Uterus (tissue), 4 donors: Measurements from ENCODE around the gene LRPPRC. TPM values are rescaled to one million over a fixed set of nuclear protein-coding genes. Genes with fewer than 3 reads are reported as not detected.

Experiments used
- DNase-seq, 2 donors: peaks; one replicate each; pipeline ENCODE4 v3.0.0-alpha.2; 2019 to 2020
- H3K27ac ChIP-seq, 2 donors: fragments of 200-600 bp; sonication (generic); 1 replicate in 1 of 2; 2 replicates in 1 of 2; pipeline ENCODE4 v1.5.1; 2016 to 2018
- H3K27me3 ChIP-seq, 2 donors: fragments of 200-600 bp; sonication (generic); one replicate each; pipeline ENCODE4 v1.5.1; 2018 to 2019; ENCODE audit warnings: control low read depth in 1 of 2
- H3K36me3 ChIP-seq, 2 donors: fragments of 200-600 bp; sonication (generic); one replicate each; pipeline ENCODE4 v1.5.1; 2019; ENCODE audit warnings: control low read depth in 1 of 2
- H3K4me1 ChIP-seq, 2 donors: fragments of 200-600 bp; sonication (generic); one replicate each; pipeline ENCODE4 v1.5.1; 2018 to 2019; ENCODE audit warnings: control low read depth in 1 of 2
- H3K4me3 ChIP-seq, 2 donors: fragments of 200-600 bp; sonication (generic); 1 replicate in 1 of 2; 2 replicates in 1 of 2; pipeline ENCODE4 v1.5.1; 2018 to 2019; ENCODE audit warnings: mild to moderate bottlenecking in 1 of 2
- H3K9me3 ChIP-seq, 2 donors: fragments of 200-600 bp; sonication (generic); one replicate each; pipeline ENCODE4 v1.5.1; 2019; ENCODE audit warnings: control low read depth in 1 of 2
- POLR2A ChIP-seq, 2 donors: fragments of 450-650 bp; IDR thresholded peaks; one replicate each; pipeline ENCODE4 v1.6.1; 2016; ENCODE audit warnings: antibody characterized with exemption in 2 of 2, mild to moderate bottlenecking in 1 of 2, moderate library complexity in 1 of 2
- intact Hi-C: fragments of 100-400 bp; cut with DNase I; formaldehyde crosslinking; loops from one replicate; pipeline ENCODE4 v1.15.1; 2023; ENCODE audit warnings: low total_unique reads
- total RNA-seq, 4 donors: library from RNA; depleted of rRNA in 3 of 4; stranded (reverse); fragments of >200 nt in 3 of 4; gene quantifications; one replicate each; pipeline versions ENCODE4 v1.1.0 to v1.2.4, GENCODE V29; 2014 to 2023
- TF ChIP-seq, protein P1 (sequence below), 4 experiments: fragments of 200-600 bp in 2 of 4; fragments of 450-650 bp in 2 of 4; sonication (generic) in 2 of 4; IDR thresholded peaks; one replicate each; pipeline ENCODE4 v1.5.1; 2016 to 2019; ENCODE audit warnings: antibody characterized with exemption in 4 of 4, mild to moderate bottlenecking in 2 of 4, moderate library complexity in 1 of 4
- donor health status: DM: yes; HTN: yes; CAD: no.

LRPPRC gene
- total RNA-seq, 4 donors from 2014 or later, result 39.7 to 99.1 (median 71.6) TPM

GRCh38 chr2:43905371-43905803 lies 90.4 kb downstream of the LRPPRC start:
- no peaks in the 10 kb centered on the region for H3K36me3 ChIP-seq
- no peaks in the 10 kb centered on the region for H3K4me1 ChIP-seq
- no peaks in the 10 kb centered on the region for H3K27me3 ChIP-seq
- no peaks in the 10 kb centered on the region for H3K9me3 ChIP-seq
- no peak overlapping the region for H3K4me3 ChIP-seq
- no peak overlapping the region for H3K27ac ChIP-seq
- no peak for TF ChIP-seq POLR2A (IDR thresholded peaks at IDR 0.05)
- TF ChIP-seq, protein P1, sequence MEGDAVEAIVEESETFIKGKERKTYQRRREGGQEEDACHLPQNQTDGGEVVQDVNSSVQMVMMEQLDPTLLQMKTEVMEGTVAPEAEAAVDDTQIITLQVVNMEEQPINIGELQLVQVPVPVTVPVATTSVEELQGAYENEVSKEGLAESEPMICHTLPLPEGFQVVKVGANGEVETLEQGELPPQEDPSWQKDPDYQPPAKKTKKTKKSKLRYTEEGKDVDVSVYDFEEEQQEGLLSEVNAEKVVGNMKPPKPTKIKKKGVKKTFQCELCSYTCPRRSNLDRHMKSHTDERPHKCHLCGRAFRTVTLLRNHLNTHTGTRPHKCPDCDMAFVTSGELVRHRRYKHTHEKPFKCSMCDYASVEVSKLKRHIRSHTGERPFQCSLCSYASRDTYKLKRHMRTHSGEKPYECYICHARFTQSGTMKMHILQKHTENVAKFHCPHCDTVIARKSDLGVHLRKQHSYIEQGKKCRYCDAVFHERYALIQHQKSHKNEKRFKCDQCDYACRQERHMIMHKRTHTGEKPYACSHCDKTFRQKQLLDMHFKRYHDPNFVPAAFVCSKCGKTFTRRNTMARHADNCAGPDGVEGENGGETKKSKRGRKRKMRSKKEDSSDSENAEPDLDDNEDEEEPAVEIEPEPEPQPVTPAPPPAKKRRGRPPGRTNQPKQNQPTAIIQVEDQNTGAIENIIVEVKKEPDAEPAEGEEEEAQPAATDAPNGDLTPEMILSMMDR (IDR thresholded peaks at IDR 0.05), result no peak
- intact Hi-C loops, result no loop called here
- no peak for DNase-seq

DNA sequence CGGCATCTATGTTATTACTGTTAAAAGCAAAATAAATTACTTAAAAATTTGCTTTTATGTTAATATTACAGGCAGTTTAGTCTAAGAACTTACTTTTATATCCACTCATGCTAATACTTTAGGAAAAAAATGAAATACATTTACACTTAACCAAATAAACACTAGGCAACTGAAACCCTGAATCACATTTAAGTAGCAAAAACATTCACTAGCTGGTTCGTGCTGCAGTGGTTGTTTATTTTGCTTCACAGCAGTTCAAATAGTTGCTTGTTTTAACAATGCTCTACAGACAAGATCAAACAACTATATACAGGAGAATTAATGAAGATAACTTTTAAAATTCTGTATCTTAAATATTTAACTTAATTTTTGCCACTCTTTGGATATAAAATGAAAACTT lies 96.2 kb downstream of the LRPPRC start:
- Histone ChIP-seq H3K36me3 (no peaks in the 10 kb centered on the region), H3K27ac (no peak overlapping the region), H3K9me3 (no peaks in the 10 kb centered on the region), H3K4me1 (no peaks in the 10 kb centered on the region), H3K27me3 (no peaks in the 10 kb centered on the region), H3K4me3 (no peak overlapping the region)
- intact Hi-C loops, result no loop called here
- no peak for TF ChIP-seq POLR2A (IDR thresholded peaks at IDR 0.05)
- TF ChIP-seq, protein P1 (IDR thresholded peaks at IDR 0.05), result no peak
- no peak for DNase-seq

DNA sequence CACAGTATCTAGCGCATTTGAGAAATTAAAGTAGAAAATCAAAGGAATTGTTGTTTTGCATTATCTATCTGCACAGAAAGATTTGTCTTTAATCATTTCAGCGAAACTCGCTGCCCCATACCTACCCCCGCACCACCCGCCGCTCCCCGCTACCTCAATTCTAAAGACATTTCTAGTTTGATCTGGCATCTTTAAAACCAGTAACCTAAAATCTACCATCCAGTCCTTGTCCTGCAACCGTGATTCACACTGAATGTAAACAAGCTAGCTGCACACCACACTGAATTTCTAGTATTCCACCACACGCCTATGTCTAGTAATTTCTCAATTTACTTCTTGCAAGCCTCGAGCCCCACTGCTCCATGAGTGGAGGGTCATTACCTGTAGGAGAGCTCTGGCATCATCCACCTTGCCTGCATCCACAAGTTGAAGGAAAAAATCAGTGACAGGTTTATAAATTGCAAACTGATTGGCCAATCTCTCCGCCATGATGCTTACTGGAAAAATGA lies 96.9 kb downstream of the LRPPRC start:
- no peak overlapping the region for H3K4me3 ChIP-seq
- no peaks in the 10 kb centered on the region for H3K4me1 ChIP-seq
- H3K9me3 ChIP-seq, result no peaks in the 10 kb centered on the region
- no peak for DNase-seq
- intact Hi-C loops, result no loop called here
- H3K27me3 ChIP-seq, result no peaks in the 10 kb centered on the region
- no peaks in the 10 kb centered on the region for H3K36me3 ChIP-seq
- no peak overlapping the region for H3K27ac ChIP-seq
- TF ChIP-seq, protein P1 (IDR thresholded peaks at IDR 0.05), result no peak
- TF ChIP-seq POLR2A (IDR thresholded peaks at IDR 0.05), result no peak

- no peaks in the 10 kb centered on the region for H3K4me1 ChIP-seq
- H3K27me3 ChIP-seq, result no peaks in the 10 kb centered on the region
- intact Hi-C loops, result no loop called here
- DNase-seq, result no peak
- no peak for TF ChIP-seq POLR2A (IDR thresholded peaks at IDR 0.05)
- TF ChIP-seq, protein P1 (IDR thresholded peaks at IDR 0.05), result no peak
- H3K36me3 ChIP-seq, result no peaks in the 10 kb centered on the region
- H3K9me3 ChIP-seq, result no peaks in the 10 kb centered on the region
- no peak overlapping the region for H3K4me3 ChIP-seq
- no peak overlapping the region for H3K27ac ChIP-seq
These were observed 97.5 kb downstream of the LRPPRC start for GRCh38 chr2:43898134-43898837.

DNA sequence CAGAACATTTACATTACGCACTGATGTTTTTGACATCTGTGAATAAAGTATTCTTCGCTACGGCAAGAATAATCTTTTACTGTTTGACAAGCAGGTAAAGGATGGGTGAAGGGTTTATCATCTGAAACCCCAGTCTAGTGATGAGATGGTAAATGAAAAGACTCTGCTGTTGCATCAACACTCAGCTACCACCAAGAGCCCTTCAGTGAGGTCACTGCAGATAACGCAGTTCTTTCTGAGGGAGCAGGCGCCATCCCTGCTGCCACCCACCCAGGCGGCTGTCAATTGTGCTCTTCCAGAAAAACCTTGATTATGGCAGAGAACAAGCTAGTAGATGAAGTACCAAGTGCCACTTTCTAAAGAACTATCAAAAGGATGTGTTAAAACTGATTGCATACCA lies 98.3 kb downstream of the LRPPRC start:
- Histone ChIP-seq H3K4me3 (no peak overlapping the region), H3K27ac (no peak overlapping the region), H3K4me1 (no peaks in the 10 kb centered on the region), H3K27me3 (no peaks in the 10 kb centered on the region), H3K9me3 (no peaks in the 10 kb centered on the region), H3K36me3 (no peaks in the 10 kb centered on the region)
- intact Hi-C loops, result no loop called here
- DNase-seq, result no peak
- TF ChIP-seq, protein P1 (IDR thresholded peaks at IDR 0.05), result no peak
- no peak for TF ChIP-seq POLR2A (IDR thresholded peaks at IDR 0.05)
